ENCODE data around the gene ASCL5.

ASCL5 gene

DNA sequence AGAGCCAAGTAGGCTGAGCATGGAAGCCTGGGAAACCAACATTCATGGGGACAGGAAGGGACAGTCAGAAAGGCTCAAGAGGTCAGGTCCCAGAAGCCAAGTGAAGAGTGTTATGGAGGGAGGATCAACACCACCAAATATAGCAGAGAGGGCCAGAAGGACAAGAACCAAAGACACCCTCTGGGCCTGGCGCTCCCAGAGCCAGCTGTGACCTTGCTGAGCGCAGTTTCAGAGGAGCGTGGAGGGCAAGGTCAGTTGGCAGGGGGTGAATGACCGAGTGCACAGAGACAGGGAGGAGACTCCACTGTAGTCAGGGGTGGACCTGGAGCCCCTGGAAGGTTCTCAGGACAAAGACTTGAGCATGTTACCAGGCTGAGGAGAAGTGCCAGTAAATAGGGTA, 4.4 kb upstream of the ASCL5 start:
- ATAC-seq (no peak), DNase-seq (no peak)
- H3K9me3 Mint-ChIP-seq, result no peaks in the 10 kb centered on the region
- no peaks in the 10 kb centered on the region for H3K27me3 Mint-ChIP-seq
- H3K27ac Mint-ChIP-seq, result no peak overlapping the region
- no peak overlapping the region for H3K4me3 Mint-ChIP-seq
- H3K4me1 Mint-ChIP-seq, result no peaks in the 10 kb centered on the region
- H3K36me3 Mint-ChIP-seq (ENCODE audit: low read depth), result peaks cover 2% of the 10 kb centered on the region

GRCh38 chr1:201128962-201129361, 2.0 kb upstream of the ASCL5 start:
- no peak for DNase-seq
- H3K9me3 Mint-ChIP-seq, result no peaks in the 10 kb centered on the region
- H3K36me3 Mint-ChIP-seq (ENCODE audit: low read depth), result peaks cover 2% of the 10 kb centered on the region
- no peaks in the 10 kb centered on the region for H3K4me1 Mint-ChIP-seq
- H3K27me3 Mint-ChIP-seq, result peaks cover 6% of the 10 kb centered on the region
- no peak overlapping the region for H3K4me3 Mint-ChIP-seq
- no peak overlapping the region for H3K27ac Mint-ChIP-seq
- ATAC-seq, result no peak

DNA sequence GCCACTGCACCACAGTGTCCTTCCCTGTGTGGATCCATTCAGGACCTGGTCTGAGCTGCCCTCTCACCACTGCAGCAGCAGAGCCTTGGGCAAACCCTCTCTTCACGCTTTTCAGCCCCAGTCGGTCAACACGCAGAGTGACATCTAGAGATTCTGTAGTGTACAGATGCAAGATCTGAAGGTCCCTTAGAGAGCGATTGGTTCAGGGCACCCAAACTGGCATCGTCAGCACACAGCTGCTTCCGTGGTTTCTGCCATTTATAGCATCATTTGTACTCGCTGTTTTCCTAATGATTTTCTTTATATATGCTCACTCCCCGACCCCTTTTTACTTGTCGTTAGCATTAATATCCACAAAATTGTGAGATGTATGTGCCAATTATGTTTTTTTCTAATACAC, 1.5 kb upstream of the ASCL5 start:
- H3K27ac Mint-ChIP-seq, result no peak overlapping the region
- peaks cover 2% of the 10 kb centered on the region for H3K36me3 Mint-ChIP-seq (ENCODE audit: low read depth)
- no peak overlapping the region for H3K4me3 Mint-ChIP-seq
- no peak for DNase-seq
- H3K9me3 Mint-ChIP-seq, result no peaks in the 10 kb centered on the region
- ATAC-seq, result no peak
- H3K4me1 Mint-ChIP-seq, result no peaks in the 10 kb centered on the region
- H3K27me3 Mint-ChIP-seq, result peaks cover 6% of the 10 kb centered on the region

DNA sequence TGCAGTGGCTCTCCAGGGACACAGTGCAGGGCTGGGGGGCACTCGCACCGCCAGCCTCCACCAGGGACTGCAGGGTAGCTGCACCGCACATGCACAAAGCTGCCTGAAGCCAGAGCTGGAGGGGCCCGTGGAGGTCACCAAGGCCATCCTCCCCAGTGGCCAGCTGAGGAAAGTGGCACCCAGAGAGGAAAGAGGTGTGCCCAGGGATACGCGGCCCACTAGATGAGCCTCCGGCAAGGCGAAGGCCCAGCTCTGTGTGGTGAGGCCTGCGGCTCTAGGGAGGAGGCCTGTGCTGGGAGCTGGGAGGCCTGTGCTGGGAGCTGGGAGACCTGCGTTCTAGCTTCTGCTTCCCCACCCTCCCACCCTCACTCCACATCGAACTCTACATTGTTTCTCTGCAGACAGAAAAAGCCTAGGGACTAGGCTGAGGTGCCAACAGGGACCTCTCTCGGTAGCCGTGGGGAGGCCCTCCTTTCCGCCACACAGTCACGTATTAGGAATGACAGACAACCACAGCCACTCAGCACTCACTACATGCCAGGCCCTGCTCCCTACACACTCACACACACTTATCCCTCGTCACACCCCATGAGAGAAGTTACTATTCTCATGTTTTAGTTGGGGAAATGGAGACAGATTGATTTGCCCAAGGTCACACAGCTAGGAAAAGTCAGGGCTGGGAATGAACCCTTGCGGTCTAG, 921 bp upstream of the ASCL5 start:
- H3K4me3 Mint-ChIP-seq, result no peak overlapping the region
- DNase-seq, result no peak
- no peak overlapping the region for H3K27ac Mint-ChIP-seq
- no peak for ATAC-seq
- H3K27me3 Mint-ChIP-seq, result peaks cover 6% of the 10 kb centered on the region
- H3K9me3 Mint-ChIP-seq, result no peaks in the 10 kb centered on the region
- H3K4me1 Mint-ChIP-seq, result no peaks in the 10 kb centered on the region
- peaks cover 1% of the 10 kb centered on the region for H3K36me3 Mint-ChIP-seq (ENCODE audit: low read depth)

DNA sequence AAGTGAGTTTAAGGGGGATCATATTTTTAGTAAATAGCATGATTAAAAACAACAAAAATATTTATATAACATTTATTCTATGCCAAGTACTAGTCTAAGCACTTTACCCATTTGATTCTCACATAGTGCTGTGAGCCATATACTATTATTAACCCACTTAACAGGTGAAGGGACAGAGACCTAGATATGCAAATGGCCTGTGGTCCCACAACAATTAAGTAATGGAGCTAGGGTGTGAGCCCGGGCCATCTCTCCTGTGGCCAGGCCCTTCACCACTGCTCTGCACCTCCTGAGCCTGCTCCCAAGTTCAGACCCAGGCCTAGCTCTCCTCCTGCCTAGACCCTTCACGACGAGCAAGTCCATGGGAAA, 537 bp downstream of the ASCL5 start:
- DNase-seq (no peak), ATAC-seq (no peak)
- peaks cover 6% of the 10 kb centered on the region for H3K27me3 Mint-ChIP-seq
- no peaks in the 10 kb centered on the region for H3K9me3 Mint-ChIP-seq
- H3K27ac Mint-ChIP-seq, result no peak overlapping the region
- no peaks in the 10 kb centered on the region for H3K4me1 Mint-ChIP-seq
- no peaks in the 10 kb centered on the region for H3K36me3 Mint-ChIP-seq (ENCODE audit: low read depth)
- H3K4me3 Mint-ChIP-seq, result no peak overlapping the region

DNA sequence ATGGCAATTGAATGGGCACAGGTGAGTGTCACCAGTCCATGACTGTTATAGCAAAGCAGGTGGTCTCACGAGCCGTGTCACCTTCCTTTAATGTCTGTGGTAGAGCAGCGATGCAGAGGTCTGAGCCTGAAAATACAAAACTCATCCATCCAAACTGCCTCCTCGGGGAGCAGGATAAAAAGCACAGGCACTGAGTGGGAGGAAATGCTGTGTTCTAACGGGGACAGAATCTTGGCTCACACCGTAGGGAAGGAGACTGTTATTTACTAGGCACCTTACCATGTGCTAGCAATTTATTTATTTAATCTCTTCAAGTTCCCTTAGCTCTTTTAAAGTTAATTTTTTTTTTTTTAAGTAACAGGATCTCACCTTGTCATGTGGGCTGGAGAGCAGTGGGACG, 1.2 kb downstream of the ASCL5 start:
- ATAC-seq (no peak), DNase-seq (no peak)
- no peaks in the 10 kb centered on the region for H3K4me1 Mint-ChIP-seq
- peaks cover 6% of the 10 kb centered on the region for H3K27me3 Mint-ChIP-seq
- no peaks in the 10 kb centered on the region for H3K9me3 Mint-ChIP-seq
- H3K4me3 Mint-ChIP-seq, result no peak overlapping the region
- no peaks in the 10 kb centered on the region for H3K36me3 Mint-ChIP-seq (ENCODE audit: low read depth)
- H3K27ac Mint-ChIP-seq, result no peak overlapping the region

DNA sequence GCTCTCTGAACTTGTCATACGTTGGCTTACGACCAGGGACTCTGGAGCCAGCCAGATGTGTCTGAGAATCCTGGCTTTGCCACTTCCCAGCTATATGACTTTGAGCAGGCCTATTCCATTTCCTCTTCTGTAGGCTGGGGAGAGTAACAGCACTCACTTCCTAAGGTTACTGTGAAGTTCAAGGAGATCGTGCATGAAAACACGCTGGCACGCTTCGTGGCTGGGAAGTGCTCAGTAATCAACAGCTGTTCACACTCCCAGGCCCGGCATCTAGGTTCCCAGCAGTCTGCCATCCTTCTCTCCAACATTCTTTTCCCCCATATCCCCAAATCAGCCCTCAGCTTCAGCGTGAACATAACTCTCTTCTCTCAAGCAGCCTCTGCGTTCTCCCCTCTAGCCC, 2.0 kb downstream of the ASCL5 start:
- Mint-ChIP-seq H3K27me3 (peaks cover 6% of the 10 kb centered on the region), H3K4me3 (no peak overlapping the region), H3K9me3 (no peaks in the 10 kb centered on the region), H3K36me3 (ENCODE audit: low read depth) (no peaks in the 10 kb centered on the region), H3K27ac (no peak overlapping the region), H3K4me1 (no peaks in the 10 kb centered on the region)
- ATAC-seq (no peak), DNase-seq (no peak)

- DNase-seq (no peak), ATAC-seq (no peak)
- peaks cover 6% of the 10 kb centered on the region for H3K27me3 Mint-ChIP-seq
- H3K4me3 Mint-ChIP-seq, result no peak overlapping the region
- H3K4me1 Mint-ChIP-seq, result peaks cover 2% of the 10 kb centered on the region
- no peaks in the 10 kb centered on the region for H3K9me3 Mint-ChIP-seq
- no peaks in the 10 kb centered on the region for H3K36me3 Mint-ChIP-seq (ENCODE audit: low read depth)
- H3K27ac Mint-ChIP-seq, result no peak overlapping the region
These were observed 3.1 kb downstream of the ASCL5 start for GRCh38 chr1:201123866-201124265.

DNA sequence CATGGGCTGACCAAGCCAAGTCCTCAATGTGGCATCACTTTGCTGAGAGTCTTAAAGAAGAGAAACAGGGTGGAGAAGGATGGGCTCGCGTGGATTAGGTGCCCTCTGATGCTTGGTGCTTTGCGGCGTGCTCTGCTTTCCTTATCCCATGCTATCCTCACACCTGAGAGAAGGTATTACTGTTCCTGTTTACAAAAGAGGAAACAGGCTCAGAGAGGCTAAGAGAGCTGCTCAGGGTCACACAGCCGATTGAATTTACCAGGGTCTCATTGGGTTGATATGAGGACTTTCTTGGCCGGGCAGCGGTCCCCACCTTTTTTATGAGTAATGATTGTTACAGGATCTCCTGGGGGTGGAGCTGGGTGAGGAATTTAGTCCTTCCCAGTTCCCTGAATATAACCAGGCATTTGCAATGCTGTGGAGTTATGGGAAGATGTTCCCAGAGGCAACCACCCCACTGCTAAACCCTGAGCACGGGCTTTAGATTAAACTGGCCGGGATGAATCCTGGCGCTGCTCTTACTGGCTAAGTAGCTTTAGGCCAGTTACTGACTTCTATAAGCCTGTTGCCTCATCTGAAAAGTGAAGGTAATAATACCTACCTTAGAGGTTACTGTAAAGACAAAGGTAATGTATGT, 4.5 kb downstream of the ASCL5 start:
- H3K9me3 Mint-ChIP-seq, result no peaks in the 10 kb centered on the region
- H3K27ac Mint-ChIP-seq, result no peak overlapping the region
- H3K4me1 Mint-ChIP-seq, result peaks cover 2% of the 10 kb centered on the region
- ATAC-seq, result no peak
- no peak for DNase-seq
- H3K36me3 Mint-ChIP-seq (ENCODE audit: low read depth), result no peaks in the 10 kb centered on the region
- H3K27me3 Mint-ChIP-seq, result peaks cover 6% of the 10 kb centered on the region
- no peak overlapping the region for H3K4me3 Mint-ChIP-seq

DNA sequence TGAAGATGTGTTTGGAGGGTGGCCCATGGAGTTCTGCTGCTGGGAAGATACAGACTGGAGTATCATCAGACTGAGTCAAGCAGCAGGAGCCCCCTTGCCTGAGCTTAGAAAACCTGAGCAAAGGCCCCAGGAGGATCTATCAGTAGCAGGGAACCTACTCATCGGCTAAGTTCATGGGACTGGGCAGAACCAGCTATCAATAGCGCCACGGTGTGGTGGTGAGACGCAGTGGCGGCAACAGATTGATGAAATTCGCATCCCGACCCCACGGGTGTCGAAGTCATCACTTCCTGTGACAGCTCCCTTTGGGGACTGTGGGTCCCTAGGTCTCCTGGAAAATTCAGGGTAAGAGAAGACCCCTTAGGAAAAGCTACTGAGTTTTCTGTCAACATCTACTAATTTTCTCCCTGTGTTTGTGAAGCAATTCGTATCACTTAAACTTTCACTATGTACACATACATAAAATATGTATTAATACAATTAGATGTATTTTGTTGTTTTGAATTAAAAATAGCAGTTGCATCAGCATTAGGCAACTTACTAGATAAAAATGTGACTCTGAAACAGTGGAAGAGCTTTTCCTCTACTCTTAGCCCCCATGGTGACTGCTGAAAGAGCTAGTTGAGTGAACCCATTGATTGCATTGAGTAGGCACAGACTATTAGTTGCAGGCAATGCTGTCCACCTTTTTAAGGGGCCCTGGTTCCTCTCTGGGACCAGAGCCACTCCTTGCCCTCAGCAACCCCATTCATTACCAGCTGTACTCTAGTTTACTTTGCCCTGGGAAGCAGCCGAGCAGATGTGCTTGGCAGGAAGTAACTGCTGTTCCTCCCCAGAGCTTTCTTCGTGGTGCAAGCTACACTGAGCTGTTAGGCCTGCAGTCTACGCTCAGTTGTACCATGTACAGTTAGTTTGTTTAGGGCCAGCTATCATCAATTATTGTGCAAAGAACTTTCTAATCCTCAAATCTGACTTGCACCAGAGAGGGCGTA, 7.5 kb downstream of the ASCL5 start:
- Mint-ChIP-seq H3K27ac (no peak overlapping the region), H3K27me3 (no peaks in the 10 kb centered on the region), H3K4me1 (peaks cover 9% of the 10 kb centered on the region), H3K4me3 (no peak overlapping the region), H3K36me3 (ENCODE audit: low read depth) (no peaks in the 10 kb centered on the region), H3K9me3 (no peaks in the 10 kb centered on the region)
- DNase-seq (peak; percentile 67), ATAC-seq (peak; percentile 42)

- Mint-ChIP-seq H3K36me3 (ENCODE audit: low read depth) (no peaks in the 10 kb centered on the region), H3K27me3 (no peaks in the 10 kb centered on the region), H3K4me1 (peaks cover 14% of the 10 kb centered on the region), H3K9me3 (no peaks in the 10 kb centered on the region), H3K4me3 (peak overlapping the region; percentile 11), H3K27ac (no peak overlapping the region)
- no peak for ATAC-seq
- no peak for DNase-seq
These were observed 10.9 kb downstream of the ASCL5 start for GRCh38 chr1:201116091-201116490.

DNA sequence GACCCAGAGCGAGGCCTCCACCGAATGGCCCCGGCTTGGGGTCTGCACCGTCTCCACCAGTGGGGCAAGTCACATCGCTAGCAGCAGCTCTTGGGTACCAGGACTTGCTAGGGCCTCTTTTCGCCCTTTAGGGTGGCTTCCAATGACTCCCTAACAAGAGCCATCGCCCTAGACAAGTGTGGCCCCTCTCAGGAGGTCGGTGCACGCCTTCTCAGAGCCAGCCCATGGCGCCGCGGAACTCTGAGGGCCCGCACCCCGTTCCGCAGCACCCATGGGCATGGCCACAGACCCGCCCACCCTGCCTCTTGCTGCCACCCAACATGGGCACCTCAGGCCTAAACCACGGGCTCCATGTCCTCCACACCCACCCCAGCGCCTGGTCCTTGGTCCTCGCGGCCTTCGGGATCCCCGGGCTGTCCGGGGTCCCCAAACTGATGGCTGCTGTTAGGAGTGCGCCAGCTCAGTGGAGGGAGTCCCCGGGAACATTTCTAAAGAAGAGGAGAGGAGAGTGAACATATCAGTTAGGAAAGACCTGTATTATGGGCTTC, 11.5 kb downstream of the ASCL5 start:
- Mint-ChIP-seq H3K9me3 (no peaks in the 10 kb centered on the region), H3K27me3 (no peaks in the 10 kb centered on the region), H3K27ac (no peak overlapping the region), H3K4me1 (peaks cover 14% of the 10 kb centered on the region), H3K4me3 (peak overlapping the region; percentile 11), H3K36me3 (ENCODE audit: low read depth) (no peaks in the 10 kb centered on the region)
- no peak for DNase-seq
- ATAC-seq, result no peak

- Mint-ChIP-seq H3K36me3 (ENCODE audit: low read depth) (no peaks in the 10 kb centered on the region), H3K4me3 (peak overlapping the region; percentile 80), H3K4me1 (peaks cover 14% of the 10 kb centered on the region), H3K9me3 (no peaks in the 10 kb centered on the region), H3K27ac (no peak overlapping the region), H3K27me3 (no peaks in the 10 kb centered on the region)
- ATAC-seq (peak; percentile 91), DNase-seq (peak; percentile 79)
These were observed 12.5 kb downstream of the ASCL5 start for GRCh38 chr1:201114245-201115131.
